GM18517 (cell line): Measurements from ENCODE around the gene AMBRA1.
A peak's percentile ranks its signal among the peaks of the same experiment; 100 is the strongest.

ENCODE experiments used
- ATAC-seq: cut with Tn5 transposase; IDR thresholded peaks from one replicate; pipeline ENCODE4 v1.9.1; 2021; ENCODE audit warnings: mild to moderate bottlenecking, moderate library complexity; ENCODE audit not compliant: unreplicated experiment

AMBRA1 gene

GRCh38 chr11:46360878-46361277, 232.9 kb downstream of the AMBRA1 start:
- ATAC-seq = peak; percentile 12

GRCh38 chr11:46359953-46360352, 233.9 kb downstream of the AMBRA1 start:
- no peak for ATAC-seq

GRCh38 chr11:46357483-46357936, 236.3 kb downstream of the AMBRA1 start:
- ATAC-seq = no peak

GRCh38 chr11:46356924-46357482, 236.8 kb downstream of the AMBRA1 start:
- ATAC-seq = no peak

GRCh38 chr11:46353698-46354097, 240.1 kb downstream of the AMBRA1 start:
- ATAC-seq = no peak

- ATAC-seq = no peak
Observed at GRCh38 chr11:46352063-46352841, 241.6 kb downstream of the AMBRA1 start.

- no peak for ATAC-seq
Observed at GRCh38 chr11:46351606-46352005, 242.2 kb downstream of the AMBRA1 start.

- ATAC-seq = no peak
Observed at GRCh38 chr11:46351148-46351547, 242.7 kb downstream of the AMBRA1 start.

- no peak for ATAC-seq
Observed at GRCh38 chr11:46350695-46351094, 243.1 kb downstream of the AMBRA1 start.

- ATAC-seq = no peak
Observed at GRCh38 chr11:46348566-46349401, 245.0 kb downstream of the AMBRA1 start.

- ATAC-seq = no peak
Observed at GRCh38 chr11:46347637-46348311, 246.0 kb downstream of the AMBRA1 start.

GRCh38 chr11:46346886-46347636, 246.8 kb downstream of the AMBRA1 start, which contains the start of gene DGKZ:
Gene DGKZ, plus strand, starts transcription at chr11:46347463. Its CDS starts 197 bp downstream, at chr11:46347660.
- ATAC-seq = peak; percentile 47
